Glutamatergic neuron (in vitro differentiated cells): ENCODE results near the gene C1QL1. TPM values are rescaled to one million over a fixed set of nuclear protein-coding genes. Genes with fewer than 3 reads are reported as not detected.

Experiments
- DNase-seq: peaks from one replicate; pipeline ENCODE4 v3.0.0; 2022
- H3K27ac Mint-ChIP-seq: one replicate; pipeline ENCODE4 v1.8.0; 2020; ENCODE audit warnings: mild to moderate bottlenecking, mixed read lengths, inconsistent platforms; ENCODE audit not compliant: unreplicated experiment
- H3K27me3 Mint-ChIP-seq: one replicate; pipeline ENCODE4 v1.8.0; 2020; ENCODE audit warnings: mild to moderate bottlenecking, moderate library complexity, mixed read lengths, inconsistent platforms; ENCODE audit not compliant: unreplicated experiment
- H3K36me3 Mint-ChIP-seq: one replicate; pipeline ENCODE4 v1.8.0; 2020; ENCODE audit warnings: mild to moderate bottlenecking, mixed read lengths, inconsistent platforms; ENCODE audit not compliant: unreplicated experiment
- H3K4me1 Mint-ChIP-seq: one replicate; pipeline ENCODE4 v1.8.0; 2020; ENCODE audit warnings: mild to moderate bottlenecking, low read depth, mixed read lengths, inconsistent platforms; ENCODE audit not compliant: unreplicated experiment
- H3K4me3 Mint-ChIP-seq: one replicate; pipeline ENCODE4 v1.8.0; 2020; ENCODE audit warnings: mild to moderate bottlenecking, mixed read lengths, inconsistent platforms; ENCODE audit not compliant: unreplicated experiment
- H3K9me3 Mint-ChIP-seq: one replicate; pipeline ENCODE4 v1.8.0; 2020; ENCODE audit warnings: mild to moderate bottlenecking, moderate library complexity, mixed read lengths, inconsistent platforms; ENCODE audit not compliant: unreplicated experiment
- CTCF ChIP-seq: fragments of 200-600 bp; sonication (generic); IDR thresholded peaks from one replicate; pipeline ENCODE4 v1.5.0; 2021; ENCODE audit not compliant: partially characterized antibody, unreplicated experiment
- total RNA-seq: library from RNA; stranded (reverse); fragmentation: NEBNext Ultra II Directional; extraction: Animal tissue kit (Norgen Biotek cat#: 25700); gene quantifications from one replicate; pipeline ENCODE4 v1.2.1, GENCODE V29; 2021; ENCODE audit not compliant: unreplicated experiment

C1QL1 gene
- total RNA-seq, 1 donor from 2014 or later = 14.6 TPM

GRCh38 chr17:44932787-44933097 lies 35.4 kb downstream of the C1QL1 start:
- Mint-ChIP-seq H3K4me3 (no peak overlapping the region), H3K9me3 (peaks cover 1% of the 10 kb centered on the region), H3K36me3 (no peaks in the 10 kb centered on the region), H3K27me3 (peaks cover 4% of the 10 kb centered on the region), H3K4me1 (no peaks in the 10 kb centered on the region), H3K27ac (no peak overlapping the region)
- no peak for DNase-seq
- TF ChIP-seq CTCF = no peak

GRCh38 chr17:44932096-44932786 lies 35.9 kb downstream of the C1QL1 start:
- H3K4me3 Mint-ChIP-seq = no peak overlapping the region
- H3K9me3 Mint-ChIP-seq = peaks cover 1% of the 10 kb centered on the region
- no peak for DNase-seq
- H3K4me1 Mint-ChIP-seq = no peaks in the 10 kb centered on the region
- H3K36me3 Mint-ChIP-seq = no peaks in the 10 kb centered on the region
- no peak for TF ChIP-seq CTCF
- H3K27ac Mint-ChIP-seq = no peak overlapping the region
- H3K27me3 Mint-ChIP-seq = peaks cover 4% of the 10 kb centered on the region

- no peak for TF ChIP-seq CTCF
- no peak for DNase-seq
- Mint-ChIP-seq H3K27me3 (peaks cover 4% of the 10 kb centered on the region), H3K27ac (no peak overlapping the region), H3K36me3 (no peaks in the 10 kb centered on the region), H3K9me3 (peaks cover 1% of the 10 kb centered on the region), H3K4me3 (no peak overlapping the region), H3K4me1 (no peaks in the 10 kb centered on the region)
These were observed 36.7 kb downstream of the C1QL1 start for GRCh38 chr17:44931376-44931775.

- H3K36me3 Mint-ChIP-seq = no peaks in the 10 kb centered on the region
- H3K9me3 Mint-ChIP-seq = peaks cover 3% of the 10 kb centered on the region
- DNase-seq = no peak
These were observed 37.4 kb downstream of the C1QL1 start for GRCh38 chr17:44930667-44931066.

More at GRCh38 chr17:44930667-44931066, 37.4 kb downstream of the C1QL1 start:
- no peak for TF ChIP-seq CTCF
- Mint-ChIP-seq H3K4me3 (no peak overlapping the region), H3K27ac (no peak overlapping the region), H3K4me1 (no peaks in the 10 kb centered on the region), H3K27me3 (peaks cover 5% of the 10 kb centered on the region)
